Activated B cell treated with CpG ODN at 0.5 μM for 24 hours (primary cell): Measurements from ENCODE around the gene TM9SF4. TPM values are rescaled to one million over a fixed set of nuclear protein-coding genes. Genes with fewer than 3 reads are reported as not detected.

Experiments
- ATAC-seq: fragments of 200-7000 bp; cut with Tn5 transposase; one replicate; pipeline ENCODE4 v1.10.0; 2021; ENCODE audit warnings: low read depth, mild to moderate bottlenecking, moderate library complexity
- CTCF ChIA-PET: fragments of 350-600 bp; sonication (Branson Sonifier 250); formaldehyde crosslinking; loops from one replicate; lab custom pipeline; 2021; ENCODE audit warnings: antibody characterized with exemption; lab: Charles Lee
- POLR2A ChIA-PET: fragments of 350-600 bp; sonication (Branson Sonifier 250); formaldehyde crosslinking; loops from one replicate; lab custom pipeline; 2021; ENCODE audit warnings: antibody characterized with exemption; lab: Charles Lee
- DNase-seq: peaks from one replicate; pipeline ENCODE4 v3.0.0; 2022
- H3K27ac Mint-ChIP-seq: one replicate; pipeline ENCODE4 v1.8.0; 2020; ENCODE audit warnings: mixed read lengths
- H3K27me3 Mint-ChIP-seq: one replicate; pipeline ENCODE4 v1.8.0; 2021; ENCODE audit warnings: mixed read lengths
- H3K36me3 Mint-ChIP-seq: one replicate; pipeline ENCODE4 v1.8.0; 2021; ENCODE audit warnings: low read depth, mixed read lengths
- H3K4me1 Mint-ChIP-seq: one replicate; pipeline ENCODE4 v1.8.0; 2021; ENCODE audit warnings: mixed read lengths
- H3K4me3 Mint-ChIP-seq: one replicate; pipeline ENCODE4 v1.8.0; 2020; ENCODE audit warnings: mild to moderate bottlenecking, mixed read lengths
- H3K9me3 Mint-ChIP-seq: one replicate; pipeline ENCODE4 v1.8.0; 2020; ENCODE audit warnings: mixed read lengths
- intact Hi-C: fragments of 100-400 bp; cut with micrococcal nuclease; formaldehyde crosslinking; loops from one replicate; pipeline ENCODE4 v1.15.1; 2024
- total RNA-seq: library from RNA; stranded (reverse); gene quantifications from 2 replicates; pipeline ENCODE4 v1.2.3, GENCODE V29; 2022
- TF ChIP-seq, protein P1 (sequence below): fragments of 200-600 bp; IDR thresholded peaks from one replicate; pipeline ENCODE4 v1.8.0; 2022; ENCODE audit warnings: antibody characterized with exemption, mild to moderate bottlenecking

The TM9SF4 gene
- total RNA-seq, 1 donor from 2014 or later: 48.1 TPM

DNA sequence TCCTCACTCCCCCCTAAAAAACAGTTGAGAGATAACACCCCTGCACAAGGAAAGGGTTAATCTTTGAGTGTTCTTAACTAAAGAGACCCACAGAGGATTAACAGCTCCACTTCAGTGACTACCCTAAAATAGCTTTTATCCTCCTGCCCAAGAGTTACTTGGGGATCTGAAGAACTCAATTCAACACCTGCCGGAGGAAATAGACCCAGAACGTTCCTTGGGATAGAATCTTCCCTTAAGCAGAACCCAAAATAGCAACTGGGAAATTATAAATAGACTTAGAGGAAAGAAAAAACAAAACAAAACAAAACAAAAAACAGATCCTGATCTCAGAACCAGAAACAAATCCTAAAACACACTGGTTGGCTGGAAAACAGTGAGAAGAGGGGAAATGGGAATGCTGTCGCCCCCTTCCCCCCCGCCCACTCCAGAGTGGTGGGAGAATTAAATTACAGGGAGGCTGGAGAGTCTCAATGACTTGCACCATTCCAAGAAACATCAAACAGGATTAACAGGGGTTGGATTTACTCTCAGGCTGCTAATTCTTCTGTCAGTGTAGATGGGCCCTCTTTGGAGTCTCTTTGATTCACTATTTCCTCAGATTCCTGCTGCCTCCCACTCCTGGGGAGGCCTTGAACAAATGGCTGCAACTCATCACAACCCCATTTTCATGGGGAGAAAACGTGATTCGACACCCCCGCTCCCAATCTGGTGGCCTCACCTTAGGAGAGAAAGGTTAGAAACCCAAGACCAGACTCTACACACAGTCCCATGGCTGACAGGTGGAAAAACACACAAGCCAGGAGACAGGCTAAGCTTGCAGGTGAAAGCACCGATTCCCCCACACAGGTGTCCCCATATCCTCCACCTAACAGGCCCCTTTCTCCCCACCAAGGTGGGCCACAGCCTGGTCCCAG is 96.6 kb downstream of the TM9SF4 start:
- peak overlapping the region; percentile 91 for H3K4me3 Mint-ChIP-seq
- CTCF ChIA-PET: interaction anchor here (0.6 kb wide), 1 partner anchor 298 kb away, joined by 3 read pairs; no protein-coding TSS in a partner anchor

DNA sequence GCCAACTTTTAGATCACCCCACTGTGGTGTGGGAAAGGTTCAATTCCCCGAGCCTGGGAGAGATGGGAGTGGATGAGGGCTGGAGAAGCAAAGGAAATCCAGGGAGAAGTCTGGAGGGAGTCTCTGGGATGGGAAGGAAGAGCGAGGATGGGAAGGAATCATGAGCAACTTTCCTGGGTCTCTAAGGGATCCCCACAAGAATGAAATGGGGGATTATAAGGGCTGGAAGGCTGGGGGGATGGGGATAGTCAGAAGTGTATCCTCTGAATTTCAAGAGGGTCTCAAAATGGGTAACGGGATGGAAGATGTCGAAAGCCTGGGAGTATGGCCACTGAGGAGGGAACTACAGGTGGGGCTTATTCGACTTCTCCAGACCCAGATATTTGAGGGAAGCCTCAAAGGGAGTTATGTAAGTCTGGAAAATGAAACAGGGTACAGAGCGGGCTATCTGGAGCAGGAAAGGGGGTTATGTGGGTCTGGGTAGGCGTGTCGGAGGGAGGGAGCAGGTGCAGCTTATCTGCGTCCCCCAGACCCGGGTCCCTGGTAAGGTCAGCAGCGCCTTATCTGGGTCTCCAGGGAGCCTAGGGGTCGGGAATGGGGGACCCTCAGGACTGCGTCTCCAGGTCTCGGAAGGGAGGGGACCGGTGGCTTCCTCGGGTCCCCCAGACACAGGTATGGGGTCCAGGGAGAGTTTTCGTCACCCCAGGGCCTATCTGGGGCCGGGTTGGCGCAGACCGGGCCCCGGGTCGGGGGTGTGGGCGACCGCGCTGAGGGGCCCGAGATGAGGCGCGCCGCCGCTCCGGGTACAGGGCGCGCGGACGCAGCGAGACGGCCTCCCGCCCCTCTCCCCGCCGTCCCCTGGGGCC is 97.5 kb downstream of the TM9SF4 start:
- peak overlapping the region; percentile 91 for H3K4me3 Mint-ChIP-seq
- H3K9me3 Mint-ChIP-seq: no peaks in the 10 kb centered on the region
- intact Hi-C loops: loop anchor here (1.0 to 10.0 kb wide), 9 partner anchors 70 to 765 kb away; partner anchors contain the start of genes ASXL1, HCK, KIF3B and PDRG1
- no peaks in the 10 kb centered on the region for H3K27me3 Mint-ChIP-seq
- TF ChIP-seq, protein P1, sequence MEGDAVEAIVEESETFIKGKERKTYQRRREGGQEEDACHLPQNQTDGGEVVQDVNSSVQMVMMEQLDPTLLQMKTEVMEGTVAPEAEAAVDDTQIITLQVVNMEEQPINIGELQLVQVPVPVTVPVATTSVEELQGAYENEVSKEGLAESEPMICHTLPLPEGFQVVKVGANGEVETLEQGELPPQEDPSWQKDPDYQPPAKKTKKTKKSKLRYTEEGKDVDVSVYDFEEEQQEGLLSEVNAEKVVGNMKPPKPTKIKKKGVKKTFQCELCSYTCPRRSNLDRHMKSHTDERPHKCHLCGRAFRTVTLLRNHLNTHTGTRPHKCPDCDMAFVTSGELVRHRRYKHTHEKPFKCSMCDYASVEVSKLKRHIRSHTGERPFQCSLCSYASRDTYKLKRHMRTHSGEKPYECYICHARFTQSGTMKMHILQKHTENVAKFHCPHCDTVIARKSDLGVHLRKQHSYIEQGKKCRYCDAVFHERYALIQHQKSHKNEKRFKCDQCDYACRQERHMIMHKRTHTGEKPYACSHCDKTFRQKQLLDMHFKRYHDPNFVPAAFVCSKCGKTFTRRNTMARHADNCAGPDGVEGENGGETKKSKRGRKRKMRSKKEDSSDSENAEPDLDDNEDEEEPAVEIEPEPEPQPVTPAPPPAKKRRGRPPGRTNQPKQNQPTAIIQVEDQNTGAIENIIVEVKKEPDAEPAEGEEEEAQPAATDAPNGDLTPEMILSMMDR: no peak
- ATAC-seq: peak; percentile 4
- peak overlapping the region; percentile 85 for H3K27ac Mint-ChIP-seq
- DNase-seq: no peak
- ChIA-PET POLR2A (interaction anchor here (0.6 kb wide), 1 partner anchor 152 kb away, joined by 3 read pairs; no protein-coding TSS in a partner anchor), CTCF (no interaction called here)
- peaks cover 48% of the 10 kb centered on the region for H3K36me3 Mint-ChIP-seq
- peaks cover 63% of the 10 kb centered on the region for H3K4me1 Mint-ChIP-seq

More for the DNA sequence above, 96.6 kb downstream of the TM9SF4 start:
- Mint-ChIP-seq H3K27ac (peak overlapping the region; percentile 85), H3K36me3 (peaks cover 49% of the 10 kb centered on the region), H3K27me3 (no peaks in the 10 kb centered on the region), H3K9me3 (no peaks in the 10 kb centered on the region), H3K4me1 (peaks cover 63% of the 10 kb centered on the region)
- intact Hi-C loops: loop anchor here (5.0 to 10.0 kb wide), 5 partner anchors 154 to 766 kb away; partner anchors contain the start of genes HCK and PDRG1
- no peak for DNase-seq
- TF ChIP-seq, protein P1: no peak
- POLR2A ChIA-PET: interaction anchor here (1.6 kb wide), 1 partner anchor 96 kb away, joined by 3 read pairs; the partner anchor contains the start of gene TM9SF4
- ATAC-seq: no peak

DNA sequence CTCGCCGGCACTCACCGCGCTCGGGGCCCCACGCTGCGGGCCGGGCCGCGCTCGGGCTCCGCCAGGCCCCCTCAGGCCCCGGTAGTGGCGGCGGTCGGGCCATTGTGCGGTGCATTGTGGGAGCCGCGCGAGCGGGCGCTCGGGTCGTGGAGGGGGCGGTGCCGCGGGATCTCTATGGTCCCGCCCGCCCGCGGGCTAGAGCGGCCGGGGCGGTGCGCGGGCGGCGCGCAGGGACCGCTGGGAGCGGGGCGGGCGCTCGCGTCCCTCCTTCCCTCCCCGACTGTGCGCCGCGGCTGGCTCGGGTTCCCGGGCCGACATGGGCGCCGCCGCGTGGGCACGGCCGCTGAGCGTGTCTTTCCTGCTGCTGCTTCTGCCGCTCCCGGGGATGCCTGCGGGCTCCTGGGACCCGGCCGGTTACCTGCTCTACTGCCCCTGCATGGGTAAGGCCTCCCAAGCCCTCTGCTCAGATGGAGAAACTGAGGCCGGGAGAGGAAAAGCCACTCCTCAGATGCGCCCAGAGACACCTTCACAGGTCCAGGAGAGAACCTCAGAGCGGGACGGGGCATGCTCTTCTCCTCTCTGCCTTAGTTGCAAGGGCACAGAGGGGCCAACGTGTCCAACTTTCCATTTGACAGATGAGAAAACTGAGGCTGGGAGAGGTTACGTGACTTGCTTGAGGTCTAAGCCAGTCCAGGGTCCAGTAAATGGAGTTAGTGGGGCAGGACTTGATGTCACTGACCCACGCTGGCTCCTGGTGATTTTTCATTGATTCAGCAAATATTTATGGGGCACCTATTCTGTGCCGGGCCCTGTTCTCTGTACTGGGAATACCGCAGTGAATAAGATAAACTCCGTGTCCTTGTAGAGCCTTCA is 98.3 kb downstream of the TM9SF4 start, which contains the start of the genes PLAGL2 and POFUT1:
TSS of gene PLAGL2 (minus strand) at position 118 of the 873 bp plus-strand sequence. CDS start 5,565 bp downstream, outside the sequence.
TSS of gene POFUT1 (plus strand) at position 255 of the 873 bp plus-strand sequence. CDS start at position 317, 62 bp downstream.
- ChIA-PET CTCF (interaction anchor here (0.8 kb wide), 1 partner anchor 173 kb away, joined by 3 read pairs; no protein-coding TSS in a partner anchor), POLR2A (interaction anchor here (0.6 kb wide), 1 partner anchor 71 kb away, joined by 3 read pairs; no protein-coding TSS in a partner anchor)
- peaks cover 62% of the 10 kb centered on the region for H3K4me1 Mint-ChIP-seq
- H3K36me3 Mint-ChIP-seq: peaks cover 46% of the 10 kb centered on the region
- ATAC-seq: peak; percentile 97
- no peaks in the 10 kb centered on the region for H3K9me3 Mint-ChIP-seq
- peak within 1 kb of the TSS; percentile 85 for H3K27ac Mint-ChIP-seq
- TF ChIP-seq, protein P1: no peak
- peak within 1 kb of the TSS; percentile 91 for H3K4me3 Mint-ChIP-seq
- intact Hi-C loops: loop anchor here (1.0 to 10.0 kb wide), 9 partner anchors 69 to 764 kb away; partner anchors contain the start of genes ASXL1, HCK, KIF3B and PDRG1
- H3K27me3 Mint-ChIP-seq: no peaks in the 10 kb centered on the region
- peak; percentile 92 for DNase-seq

DNA sequence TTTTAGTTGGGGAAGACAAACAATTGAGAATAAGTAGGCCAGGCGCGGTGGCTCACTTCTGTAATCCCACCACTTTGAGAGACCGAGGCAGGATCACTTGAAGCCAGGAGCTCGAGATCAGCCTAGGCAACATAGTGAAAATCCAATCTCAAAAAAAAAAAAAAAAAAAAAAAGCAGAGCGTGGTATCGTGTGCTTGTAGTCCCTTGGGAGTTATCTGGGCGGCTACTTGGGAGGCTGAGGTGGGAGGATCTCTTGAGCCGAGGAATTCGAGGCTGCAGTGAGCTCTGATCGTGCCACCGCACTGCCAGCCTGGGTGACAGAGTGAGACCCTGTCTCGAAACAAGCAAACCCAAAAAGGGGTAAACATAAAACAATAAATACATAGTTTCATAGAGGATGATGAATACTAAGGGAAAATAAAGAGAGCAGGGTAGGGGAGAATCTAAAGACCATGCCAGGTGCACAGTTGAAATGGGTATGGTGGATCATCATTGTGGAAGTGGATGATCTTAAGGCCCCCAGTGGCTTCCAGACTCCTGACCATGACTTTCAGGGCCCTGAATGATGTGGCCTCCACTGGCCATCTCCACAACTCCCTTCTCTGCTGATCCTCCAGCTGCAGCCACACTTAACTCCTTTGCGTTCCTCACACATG is 99.1 kb downstream of the TM9SF4 start:
- no peaks in the 10 kb centered on the region for H3K9me3 Mint-ChIP-seq
- CTCF ChIA-PET: interaction anchor here (0.8 kb wide), 1 partner anchor 174 kb away, joined by 3 read pairs; no protein-coding TSS in a partner anchor
- peaks cover 39% of the 10 kb centered on the region for H3K36me3 Mint-ChIP-seq
- POLR2A ChIA-PET: interaction anchor here (0.6 kb wide), 2 partner anchors 70 to 124 kb away, joined by 3 to 4 read pairs; no protein-coding TSS in a partner anchor
- TF ChIP-seq, protein P1: no peak
- intact Hi-C loops: loop anchor here (5.0 to 10.0 kb wide), 5 partner anchors 156 to 764 kb away; partner anchors contain the start of genes HCK and PDRG1
- H3K4me1 Mint-ChIP-seq: peaks cover 55% of the 10 kb centered on the region
- H3K27me3 Mint-ChIP-seq: no peaks in the 10 kb centered on the region
- DNase-seq (no peak), ATAC-seq (no peak)
- H3K27ac Mint-ChIP-seq: peak overlapping the region; percentile 81
- H3K4me3 Mint-ChIP-seq: peak overlapping the region; percentile 90
